Astrocyte (in vitro differentiated cells and primary cell): ENCODE data around the gene CDH20.

ENCODE experiments used
- EZH2 ChIP-seq: IDR thresholded peaks from 2 replicates; pipeline ENCODE4 v1.6.1; 2012; ENCODE audit warnings: mild to moderate bottlenecking, low read length, inconsistent platforms; ENCODE audit not compliant: insufficient read depth
- TF ChIP-seq, protein P1 (sequence below): IDR thresholded peaks from 2 replicates; pipeline ENCODE4 v1.5.1; 2011; ENCODE audit warnings: low read depth, mild to moderate bottlenecking, inconsistent platforms, low read length, moderate library complexity; ENCODE audit not compliant: insufficient read depth

DNA sequence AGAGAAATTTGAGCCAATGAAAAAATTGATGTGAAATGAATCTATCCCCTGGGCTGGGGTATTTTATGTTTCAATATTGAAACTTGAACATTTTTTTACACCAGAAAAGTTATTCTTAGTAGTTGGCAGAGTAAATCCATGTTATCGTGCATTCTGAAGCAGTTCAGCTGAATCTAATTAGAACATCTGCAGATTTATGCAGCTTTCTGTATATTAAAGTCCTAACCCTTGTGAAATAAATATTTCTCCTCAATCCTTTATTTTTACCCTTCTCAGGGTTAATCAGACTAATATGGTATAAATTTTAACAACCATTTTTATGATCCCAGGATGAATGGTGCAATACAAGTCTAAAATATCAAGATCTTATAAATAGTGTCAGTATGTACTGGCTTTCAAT is 69.5 kb downstream of the CDH20 start:
- TF ChIP-seq, protein P1, sequence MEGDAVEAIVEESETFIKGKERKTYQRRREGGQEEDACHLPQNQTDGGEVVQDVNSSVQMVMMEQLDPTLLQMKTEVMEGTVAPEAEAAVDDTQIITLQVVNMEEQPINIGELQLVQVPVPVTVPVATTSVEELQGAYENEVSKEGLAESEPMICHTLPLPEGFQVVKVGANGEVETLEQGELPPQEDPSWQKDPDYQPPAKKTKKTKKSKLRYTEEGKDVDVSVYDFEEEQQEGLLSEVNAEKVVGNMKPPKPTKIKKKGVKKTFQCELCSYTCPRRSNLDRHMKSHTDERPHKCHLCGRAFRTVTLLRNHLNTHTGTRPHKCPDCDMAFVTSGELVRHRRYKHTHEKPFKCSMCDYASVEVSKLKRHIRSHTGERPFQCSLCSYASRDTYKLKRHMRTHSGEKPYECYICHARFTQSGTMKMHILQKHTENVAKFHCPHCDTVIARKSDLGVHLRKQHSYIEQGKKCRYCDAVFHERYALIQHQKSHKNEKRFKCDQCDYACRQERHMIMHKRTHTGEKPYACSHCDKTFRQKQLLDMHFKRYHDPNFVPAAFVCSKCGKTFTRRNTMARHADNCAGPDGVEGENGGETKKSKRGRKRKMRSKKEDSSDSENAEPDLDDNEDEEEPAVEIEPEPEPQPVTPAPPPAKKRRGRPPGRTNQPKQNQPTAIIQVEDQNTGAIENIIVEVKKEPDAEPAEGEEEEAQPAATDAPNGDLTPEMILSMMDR = no peak
- TF ChIP-seq EZH2 = no peak
